Cortex of kidney (tissue), 1 donor: ENCODE results near the gene KRT78.

Experiments used
- DNase-seq: peaks from one replicate; lab custom pipeline; 2025; lab: John Stamatoyannopoulos, UW

KRT78 gene

GRCh38 chr12:52838609-52839435 lies 10.0 kb downstream of the KRT78 start:
- no peak for DNase-seq

GRCh38 chr12:52837781-52838608 lies 10.8 kb downstream of the KRT78 start:
- DNase-seq = no peak

GRCh38 chr12:52837413-52837741 lies 11.4 kb downstream of the KRT78 start:
- DNase-seq = no peak

GRCh38 chr12:52836491-52837412 lies 12.0 kb downstream of the KRT78 start:
- DNase-seq = no peak

GRCh38 chr12:52836042-52836466 lies 12.7 kb downstream of the KRT78 start:
- no peak for DNase-seq

- DNase-seq = no peak
Observed at GRCh38 chr12:52835271-52836041, 13.3 kb downstream of the KRT78 start.

- DNase-seq = no peak
Observed at GRCh38 chr12:52834727-52835001, 14.1 kb downstream of the KRT78 start.

GRCh38 chr12:52833922-52834726 lies 14.7 kb downstream of the KRT78 start, which contains the start of gene KRT79:
TSS of gene KRT79 (minus strand) at chr12:52834311. CDS start at chr12:52834260, 51 bp downstream.
- no peak for DNase-seq

- DNase-seq = no peak
Observed at GRCh38 chr12:52832985-52833905, 15.5 kb downstream of the KRT78 start.

- no peak for DNase-seq
Observed at GRCh38 chr12:52832451-52832850, 16.3 kb downstream of the KRT78 start.

GRCh38 chr12:52831251-52831650 lies 17.5 kb downstream of the KRT78 start:
- DNase-seq = no peak

GRCh38 chr12:52829986-52830770 lies 18.6 kb downstream of the KRT78 start:
- DNase-seq = no peak

- DNase-seq = no peak
Observed at GRCh38 chr12:52828591-52829021, 20.2 kb downstream of the KRT78 start.

GRCh38 chr12:52828156-52828555 lies 20.6 kb downstream of the KRT78 start:
- DNase-seq = no peak

- no peak for DNase-seq
Observed at GRCh38 chr12:52827499-52828090, 21.2 kb downstream of the KRT78 start.

- no peak for DNase-seq
Observed at GRCh38 chr12:52826611-52827498, 21.9 kb downstream of the KRT78 start.

GRCh38 chr12:52825961-52826360 lies 22.8 kb downstream of the KRT78 start:
- DNase-seq = no peak
